Spleen (tissue), 7 donors: Measurements from ENCODE around the gene CCDC92.

ENCODE experiments used
- CTCF ChIP-seq, 11 experiments: fragments of 200-600 bp in 7 of 11; fragments of 450-650 bp in 4 of 11; sonication (generic) in 4 of 11; IDR thresholded peaks in 8 of 11; conservative IDR thresholded peaks in 3 of 11; 1 replicate in 7 of 11; 2 replicates in 4 of 11; pipeline versions ENCODE4 v1.4.0 to v1.8.0; 2016 to 2021; ENCODE audit warnings: antibody characterized with exemption in 11 of 11, inconsistent platforms in 4 of 11, mild to moderate bottlenecking in 1 of 11
- POLR2A ChIP-seq, 3 donors: fragments of 450-650 bp; IDR thresholded peaks; one replicate each; pipeline ENCODE4 v1.5.1; 2017; ENCODE audit warnings: antibody characterized with exemption in 3 of 3, mild to moderate bottlenecking in 1 of 3
- donor health status: DM: no; HTN: no; CAD: no; lungs with moderate emphysema.
- donor health status: DM: no; HTN: no; CAD: no.
- donor health status: DM: no; HTN: no; CAD: no.

GRCh38 chr12:123998344-123998990, 25.8 kb upstream of the CCDC92 start:
- TF ChIP-seq POLR2A (IDR thresholded peaks at IDR 0.05) (no peak), CTCF (IDR thresholded peaks at IDR 0.05 in 8 of 11, conservative IDR thresholded peaks at IDR 0.05 in 3 of 11) (no peak)
